Panc1 (cell line): ENCODE measurements around the gene CCDC146. TPM values are rescaled to one million over a fixed set of nuclear protein-coding genes. Genes with fewer than 3 reads are reported as not detected.

ENCODE experiments used
- ATAC-seq: fragments of 200-7000 bp; cut with Tn5 transposase; 2 replicates; pipeline ENCODE4 v1.9.1; 2020; ENCODE audit warnings: mild to moderate bottlenecking, moderate library complexity
- BruUV-seq: library from RNA; stranded (reverse); fragments of 400-500 nt; replicated peaks from 2 replicates; lab custom pipeline; 2021; lab: Mats Ljungman, UMichigan
- CTCF ChIA-PET: fragments of 300-600 bp; sonication (Branson Sonifier 250); formaldehyde crosslinking; loops from one replicate; lab custom pipeline; 2022; ENCODE audit warnings: antibody characterized with exemption; lab: Charles Lee
- POLR2A ChIA-PET: fragments of 300-600 bp; sonication (Branson Sonifier 250); formaldehyde crosslinking; loops from one replicate; lab custom pipeline; 2022; ENCODE audit warnings: antibody characterized with exemption; lab: Charles Lee
- DNase-seq: peaks from one replicate; pipeline ENCODE4 v3.0.0-alpha.2; 2010; ENCODE audit warnings: low read depth, low spot score
- H3K27ac ChIP-seq: 2 replicates; pipeline ENCODE4 v1.5.1; 2011; ENCODE audit warnings: mild to moderate bottlenecking, low read length, inconsistent platforms
- H3K27me3 ChIP-seq: fragments of 200-500 bp; sonication (Bioruptor generic); 2 replicates; pipeline ENCODE4 v1.6.0; 2014; ENCODE audit warnings: low read length, inconsistent platforms; ENCODE audit not compliant: control insufficient read depth, insufficient read depth
- H3K36me3 ChIP-seq: fragments of 200-500 bp; sonication (Bioruptor generic); 2 replicates; pipeline ENCODE4 v1.5.1; 2014; ENCODE audit warnings: inconsistent platforms, mild to moderate bottlenecking, low read length, moderate library complexity; ENCODE audit not compliant: control insufficient read depth, insufficient read depth
- H3K4me1 ChIP-seq: 2 replicates; pipeline ENCODE4 v1.5.1; 2011; ENCODE audit warnings: inconsistent platforms, mild to moderate bottlenecking, low read length, moderate library complexity; ENCODE audit not compliant: control insufficient read depth, insufficient read depth
- H3K4me3 ChIP-seq, 2 experiments: 2 replicates each; pipeline ENCODE4 v1.5.1; 2011 to 2012; ENCODE audit warnings: low read depth in 2 of 2, low read length in 2 of 2, mild to moderate bottlenecking in 2 of 2, inconsistent platforms in 1 of 2, moderate library complexity in 1 of 2
- H3K9me3 ChIP-seq: fragments of 200-500 bp; sonication (Bioruptor generic); 2 replicates; pipeline ENCODE4 v1.5.1; 2014; ENCODE audit warnings: low read depth, mild to moderate bottlenecking, inconsistent platforms, low read length, moderate library complexity; ENCODE audit not compliant: control insufficient read depth, insufficient read depth
- CTCF ChIP-seq: fragments of 450-650 bp; IDR thresholded peaks from 2 replicates; pipeline ENCODE4 v1.5.1; 2017; ENCODE audit warnings: mild to moderate bottlenecking
- POLR2AphosphoS5 ChIP-seq: IDR thresholded peaks from 2 replicates; pipeline ENCODE4 v1.6.1; 2012; ENCODE audit warnings: mild to moderate bottlenecking, low read depth, low read length, moderate library complexity
- REST ChIP-seq, 2 experiments: IDR thresholded peaks; 2 replicates each; pipeline ENCODE4 v1.6.1; 2011 to 2012; ENCODE audit warnings: low read depth in 2 of 2, control low read depth in 1 of 2, low read length in 1 of 2, mild to moderate bottlenecking in 1 of 2, moderate library complexity in 1 of 2; ENCODE audit not compliant: insufficient read depth in 1 of 2
- SIN3A ChIP-seq: IDR thresholded peaks from 2 replicates; pipeline ENCODE4 v1.6.1; 2012; ENCODE audit warnings: low read depth, mild to moderate bottlenecking, low read length, moderate library complexity, borderline replicate concordance; ENCODE audit not compliant: insufficient read depth
- TCF7L2 ChIP-seq: IDR thresholded peaks from 2 replicates; pipeline ENCODE4 v1.6.1; 2011; ENCODE audit warnings: mild to moderate bottlenecking, low read depth, low read length, inconsistent platforms
- in situ Hi-C: cut with HindIII; loops from 2 replicates; pipeline ENCODE4 v1.10.0; 2016; ENCODE audit warnings: low sequenced_read_pairs, low pct_unique_long_range_greater_than_20kb
- intact Hi-C: fragments of 100-400 bp; cut with micrococcal nuclease; formaldehyde crosslinking; loops from one replicate; pipeline ENCODE4 v1.10.0; 2022; ENCODE audit not compliant: unreplicated experiment
- total RNA-seq: library from RNA; stranded (reverse); gene quantifications from one replicate; pipeline ENCODE4 v1.2.1, GENCODE V29; 2021; ENCODE audit not compliant: unreplicated experiment

CCDC146 gene
- total RNA-seq, 1 experiment from 2014 or later: 1.2 TPM

GRCh38 chr7:77320714-77321113 is 198.3 kb downstream of the CCDC146 start:
- Histone ChIP-seq H3K36me3 (no peaks in the 10 kb centered on the region), H3K27me3 (no peaks in the 10 kb centered on the region), H3K4me1 (no peaks in the 10 kb centered on the region), H3K27ac (no peak overlapping the region), H3K9me3 (no peaks in the 10 kb centered on the region), H3K4me3 (no peak overlapping the region)
- DNase-seq (no peak), ATAC-seq (no peak)
- CTCF ChIA-PET: no interaction called here
- intact Hi-C loops: no loop called here
- BruUV-seq: no TSS peak
- POLR2A ChIA-PET: no interaction called here
- no peak for TF ChIP-seq POLR2AphosphoS5
- in situ Hi-C loops: no loop called here

DNA sequence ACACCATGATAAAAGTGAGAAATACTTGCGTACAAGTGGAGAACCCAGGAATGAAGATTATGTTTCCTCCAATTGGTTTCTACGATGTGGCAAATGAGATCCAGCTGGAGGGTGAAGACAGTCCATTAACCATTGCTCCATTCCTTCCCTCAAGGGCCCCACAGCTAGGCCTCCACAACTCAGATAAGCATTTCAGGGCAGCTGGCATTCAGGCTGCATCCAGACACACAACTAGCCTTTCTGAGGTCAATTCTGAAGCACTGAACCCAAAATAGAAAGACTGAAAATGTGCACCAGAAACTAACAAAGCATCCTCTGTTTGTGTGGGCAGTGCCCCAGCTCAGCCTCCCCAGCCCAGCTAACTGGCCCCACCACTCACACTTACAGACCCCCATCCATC is 198.9 kb downstream of the CCDC146 start:
- Histone ChIP-seq H3K4me3 (no peak overlapping the region), H3K27me3 (no peaks in the 10 kb centered on the region), H3K9me3 (no peaks in the 10 kb centered on the region), H3K4me1 (no peaks in the 10 kb centered on the region), H3K27ac (no peak overlapping the region), H3K36me3 (no peaks in the 10 kb centered on the region)
- TF ChIP-seq REST (IDR thresholded peaks at IDR 0.05; ENCODE audit: insufficient read depth in 1 of 2, low read depth in 2 of 2, low read length in 1 of 2) (no peak), POLR2AphosphoS5 (no peak), SIN3A (no peak)
- in situ Hi-C loops (no loop called here), intact Hi-C loops (no loop called here)
- no TSS peak for BruUV-seq
- ATAC-seq: no peak
- ChIA-PET POLR2A (no interaction called here), CTCF (no interaction called here)
- no peak for DNase-seq

- H3K27ac ChIP-seq: no peak overlapping the region
- ATAC-seq: no peak
- POLR2A ChIA-PET: no interaction called here
- no peaks in the 10 kb centered on the region for H3K36me3 ChIP-seq
- H3K4me1 ChIP-seq: no peaks in the 10 kb centered on the region
- no peak overlapping the region for H3K4me3 ChIP-seq
- intact Hi-C loops (no loop called here), in situ Hi-C loops (no loop called here)
- TF ChIP-seq POLR2AphosphoS5 (no peak), REST (IDR thresholded peaks at IDR 0.05; ENCODE audit: insufficient read depth in 1 of 2, low read depth in 2 of 2, low read length in 1 of 2) (no peak), CTCF (no peak), TCF7L2 (no peak), SIN3A (no peak)
- no TSS peak for BruUV-seq
- H3K27me3 ChIP-seq: no peaks in the 10 kb centered on the region
- no peaks in the 10 kb centered on the region for H3K9me3 ChIP-seq
- no peak for DNase-seq
- CTCF ChIA-PET: no interaction called here
Measured at GRCh38 chr7:77326131-77326530, 203.7 kb downstream of the CCDC146 start.
